GM18505 (cell line): ENCODE results near the gene BICRAL.
"Not testable (repeated sequence)": the region's sequence is repeated elsewhere in the genome, so short reads cannot be mapped to it uniquely, and the experiment has no call there.

ENCODE experiments used
- ATAC-seq: cut with Tn5 transposase; IDR thresholded peaks from one replicate; pipeline ENCODE4 v1.9.1; 2021; ENCODE audit not compliant: unreplicated experiment
- POLR2A ChIP-seq: IDR thresholded peaks from 4 replicates; pipeline ENCODE4 v1.6.1; 2011; ENCODE audit warnings: borderline replicate concordance; ENCODE audit not compliant: insufficient read depth, insufficient read length; ENCODE audit errors: extremely low read depth

Gene BICRAL

DNA sequence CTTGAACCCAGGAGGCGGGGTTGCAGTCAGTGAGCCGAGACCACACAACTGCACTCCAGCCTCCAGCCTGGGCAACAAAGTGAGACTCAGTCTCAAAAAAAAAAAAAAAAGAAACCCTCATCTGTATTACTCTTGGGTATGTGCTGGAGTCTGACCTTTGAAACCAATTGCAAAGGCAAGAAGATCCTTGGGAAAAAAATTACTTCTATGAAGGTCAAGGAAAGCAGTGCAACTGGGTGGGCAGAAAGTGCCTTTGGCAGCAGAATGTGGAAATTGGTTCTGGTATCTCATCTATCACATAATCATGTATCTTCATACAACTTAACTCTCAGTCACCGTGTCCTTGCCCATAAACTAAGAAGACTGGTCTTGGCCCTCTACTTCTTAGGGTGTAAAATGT is 89.9 kb downstream of the BICRAL start:
- no peak for ATAC-seq
- no peak for TF ChIP-seq POLR2A

DNA sequence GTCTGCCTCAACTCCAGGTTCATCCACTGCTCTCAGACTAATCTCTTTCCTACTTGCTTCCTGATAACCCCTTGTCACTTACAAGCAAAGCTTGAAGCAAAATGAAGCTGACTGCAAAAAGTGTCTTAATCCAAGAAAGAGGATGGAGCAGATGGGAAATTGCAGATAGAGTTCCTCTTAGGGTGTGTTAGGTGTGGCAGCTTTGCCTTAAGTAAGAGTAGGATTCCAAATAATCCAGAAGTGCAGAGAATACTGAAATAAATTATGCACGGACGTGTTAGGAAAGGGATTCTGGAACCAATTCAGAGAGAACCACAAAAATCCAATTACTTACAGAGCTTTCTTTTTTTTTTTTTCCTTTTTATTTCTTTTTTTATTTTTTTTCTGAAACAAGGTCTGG is 91.5 kb downstream of the BICRAL start:
- no peak for TF ChIP-seq POLR2A
- no peak for ATAC-seq

DNA sequence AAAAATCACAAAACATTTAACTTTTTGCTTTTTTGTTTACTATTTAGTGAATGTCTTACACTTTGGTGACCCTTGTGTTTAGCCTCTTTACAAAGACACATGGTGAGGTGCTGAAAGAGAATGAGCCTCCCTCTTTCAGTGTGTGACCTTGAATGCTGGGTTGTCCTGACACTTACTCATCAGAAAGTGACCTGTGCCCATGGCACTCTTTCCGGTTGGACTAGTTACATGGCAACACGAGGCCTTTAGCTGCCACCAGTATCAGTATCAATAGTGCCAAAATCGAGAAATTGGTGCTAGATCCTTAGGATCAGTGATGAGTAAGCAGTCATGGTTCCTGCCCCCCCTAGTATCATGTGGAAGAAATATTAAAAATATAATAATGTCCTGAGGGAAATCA is 95.8 kb downstream of the BICRAL start:
- no peak for ATAC-seq

GRCh38 chr6:42879372-42880239 is 97.8 kb downstream of the BICRAL start, which contains the start of gene RPL7L1:
RPL7L1 (plus strand) TSS chr6:42879616; CDS start chr6:42879911, 295 bp downstream.
- peak; percentile 84 for ATAC-seq
- TF ChIP-seq POLR2A: peak; percentile 92

More for the DNA sequence above, 95.8 kb downstream of the BICRAL start:
- no peak for TF ChIP-seq POLR2A

GRCh38 chr6:42880240-42880817 is 98.5 kb downstream of the BICRAL start:
- ATAC-seq: not testable (repeated sequence)

GRCh38 chr6:42880871-42881270 is 99.0 kb downstream of the BICRAL start:
- ATAC-seq: not testable (repeated sequence)

- no peak for TF ChIP-seq POLR2A
- no peak for ATAC-seq
Measured at GRCh38 chr6:42885702-42886101, 103.8 kb downstream of the BICRAL start.

DNA sequence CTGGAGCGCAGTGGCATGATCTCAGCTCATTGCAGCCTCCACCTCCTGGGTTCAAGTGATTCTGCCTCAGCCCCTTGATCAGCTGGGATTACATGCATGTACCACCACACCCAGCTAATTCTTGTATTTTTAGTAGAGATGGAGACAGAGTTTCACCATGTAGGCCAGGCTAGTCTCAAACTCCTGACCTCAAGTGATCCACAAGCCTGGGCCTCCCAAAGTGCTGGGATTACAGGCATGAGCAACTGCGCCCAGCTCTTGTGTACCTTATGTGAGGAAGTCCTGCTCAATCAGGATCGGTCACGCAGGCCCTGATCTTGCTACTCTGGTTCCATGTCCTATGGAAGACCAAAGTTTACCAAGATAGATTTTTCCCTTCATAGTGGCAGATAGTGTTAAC is 106.3 kb downstream of the BICRAL start:
- not testable (repeated sequence) for ATAC-seq

DNA sequence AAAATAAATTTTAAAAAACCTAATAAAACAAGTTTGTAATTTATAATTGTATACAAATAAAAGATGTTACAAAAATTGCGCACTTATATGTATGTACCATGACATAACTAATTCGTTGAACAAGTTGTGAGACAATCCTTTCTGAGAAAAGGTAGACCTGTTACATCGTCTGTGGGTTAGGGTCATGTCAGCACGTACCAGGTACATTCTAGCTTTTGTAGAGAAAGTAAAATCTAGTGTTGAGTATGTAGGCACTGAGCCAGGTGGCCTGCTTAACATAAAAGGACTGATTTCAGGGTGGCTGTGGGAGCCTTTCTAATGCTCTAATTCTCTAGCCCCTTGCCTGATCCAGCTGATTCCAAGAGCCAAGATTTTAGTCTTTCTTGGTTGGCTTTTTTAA is 108.0 kb downstream of the BICRAL start:
- no peak for TF ChIP-seq POLR2A
- ATAC-seq: no peak

DNA sequence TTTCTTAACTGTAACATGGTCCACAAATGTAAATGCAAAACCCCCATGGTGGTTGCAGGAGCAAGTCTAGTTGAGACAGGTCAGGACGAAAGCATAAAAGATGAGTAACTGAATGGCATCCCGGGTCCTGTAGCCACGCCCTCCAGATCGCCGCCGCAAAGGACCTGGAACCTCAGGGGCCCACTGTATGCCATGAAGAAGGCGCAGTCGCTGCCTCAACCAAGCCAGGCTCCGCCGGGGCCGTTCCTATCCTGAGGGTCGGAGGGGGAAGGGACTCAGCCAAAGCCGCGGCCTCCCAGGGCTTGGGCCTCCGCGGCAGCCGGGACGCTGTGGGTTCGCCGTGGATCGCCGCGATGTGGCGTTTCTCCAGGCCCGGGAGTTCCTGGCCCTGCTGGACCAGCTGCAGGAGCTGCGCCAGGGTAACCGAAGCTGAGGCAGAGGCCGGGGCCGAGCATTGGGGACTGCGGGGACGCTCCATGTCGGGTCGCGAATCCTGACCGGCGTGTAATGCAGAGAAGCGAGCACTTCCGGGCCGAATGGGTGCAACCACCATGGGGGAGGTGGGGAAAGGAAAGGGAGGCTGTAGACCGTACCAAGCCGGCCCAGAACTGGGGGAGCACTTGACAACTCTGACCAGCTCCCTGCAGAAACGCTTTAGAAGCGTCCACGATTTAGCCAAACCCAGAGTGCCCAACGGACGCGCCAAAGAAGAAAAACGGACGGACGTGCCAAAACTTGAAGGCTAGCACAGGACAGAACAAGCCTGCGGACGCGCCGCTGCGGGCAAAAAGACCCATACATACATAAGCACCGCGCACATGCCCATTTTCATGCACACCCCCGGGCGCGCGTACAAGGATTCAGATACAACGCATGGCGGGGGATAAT is 108.7 kb downstream of the BICRAL start:
- peak; percentile 97 for TF ChIP-seq POLR2A
- peak; percentile 74 for ATAC-seq

GRCh38 chr6:42891199-42891722 is 109.4 kb downstream of the BICRAL start:
- no peak for TF ChIP-seq POLR2A
- ATAC-seq: no peak

DNA sequence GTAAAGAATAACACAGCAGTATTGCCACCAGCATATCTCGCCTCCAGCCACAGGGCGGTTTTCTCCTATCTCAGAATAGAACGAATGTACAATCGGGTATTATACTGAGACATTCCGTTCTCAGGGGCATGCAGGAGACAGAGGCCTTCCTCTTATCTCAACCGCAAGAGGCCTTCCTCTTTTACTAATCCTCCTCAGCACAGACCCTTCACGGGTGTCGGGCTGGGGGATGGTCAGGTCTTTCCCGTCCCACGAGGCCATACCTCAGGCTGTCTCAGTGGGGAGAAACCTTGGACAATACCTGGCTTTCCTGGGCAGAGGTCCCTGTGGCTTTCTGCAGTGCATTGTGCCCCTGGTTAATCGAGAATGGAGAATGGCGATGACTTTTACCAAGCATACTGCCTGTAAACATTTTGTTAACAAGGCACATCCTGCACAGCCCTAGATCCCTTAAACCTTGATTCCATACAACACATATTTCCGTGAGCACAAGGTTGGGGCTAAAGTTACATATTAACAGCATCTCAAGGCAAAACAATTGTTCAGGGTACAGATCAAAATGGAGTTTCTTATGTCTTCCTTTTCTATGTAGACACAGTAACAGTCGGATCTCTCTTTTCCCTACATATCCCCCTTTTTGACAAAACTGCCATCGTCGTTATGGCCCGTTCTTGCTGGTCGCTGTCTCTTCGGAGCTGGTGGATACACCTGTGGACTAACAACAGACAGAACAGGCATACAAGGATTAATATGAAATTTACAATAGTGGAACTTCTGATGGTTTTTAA is 112.4 kb downstream of the BICRAL start:
- not testable (repeated sequence) for ATAC-seq

GRCh38 chr6:42896178-42896719 is 114.4 kb downstream of the BICRAL start:
- no peak for TF ChIP-seq POLR2A
- ATAC-seq: no peak
